NCI-H510A (cell line): ENCODE measurements around the gene MARCKS.
"Not testable (repeated sequence)": the region's sequence is repeated elsewhere in the genome, so short reads cannot be mapped to it uniquely, and the experiment has no call there.

ENCODE experiments used
- DNase-seq: peaks from one replicate; lab custom pipeline; 2025; lab: John Stamatoyannopoulos, UW

MARCKS gene

GRCh38 chr6:113884011-113884410, 26.9 kb downstream of the MARCKS start:
- DNase-seq: no peak

DNA sequence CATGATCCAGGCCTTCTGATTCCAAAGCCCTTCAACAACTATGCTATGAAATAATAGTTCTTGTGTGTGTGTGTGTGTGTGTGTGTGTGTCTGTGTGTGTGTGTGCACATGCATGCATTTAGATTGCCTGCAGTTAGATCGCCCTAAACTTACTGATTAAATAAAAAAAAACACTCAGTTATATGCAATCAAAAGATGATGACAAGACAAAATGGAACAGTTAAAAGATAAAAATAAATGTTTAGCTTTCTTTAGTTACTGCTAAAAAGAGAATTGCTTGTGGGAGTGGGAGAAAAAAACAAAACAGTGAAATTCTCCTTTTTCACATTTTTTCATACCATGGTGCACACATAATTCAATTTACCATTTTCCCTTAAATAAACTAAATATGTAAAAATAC, 29.4 kb downstream of the MARCKS start:
- DNase-seq: no peak

DNA sequence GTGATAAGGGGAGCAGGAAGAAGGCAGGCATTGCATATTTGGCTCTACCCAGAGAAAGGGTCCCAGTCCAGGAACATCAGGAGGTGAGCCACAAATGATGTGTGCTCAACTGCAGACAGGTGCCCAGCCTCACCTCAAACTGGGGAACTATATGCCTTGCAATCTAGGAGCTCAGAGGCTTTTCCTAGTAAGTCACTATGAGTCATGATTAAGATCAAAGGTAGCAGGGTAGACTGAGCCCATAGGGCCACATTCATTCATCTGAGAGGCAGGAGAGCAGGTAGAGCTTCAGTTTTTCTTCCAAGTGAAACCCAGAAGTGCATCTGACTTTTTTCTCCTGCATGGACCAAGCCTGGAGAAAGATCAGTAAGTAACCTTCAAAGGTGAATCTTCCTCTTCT, 31.3 kb downstream of the MARCKS start:
- DNase-seq: no peak

- DNase-seq: no peak
Observed at GRCh38 chr6:113888956-113889630, 31.9 kb downstream of the MARCKS start.

- no peak for DNase-seq
Observed at GRCh38 chr6:113893451-113893850, 36.3 kb downstream of the MARCKS start.

DNA sequence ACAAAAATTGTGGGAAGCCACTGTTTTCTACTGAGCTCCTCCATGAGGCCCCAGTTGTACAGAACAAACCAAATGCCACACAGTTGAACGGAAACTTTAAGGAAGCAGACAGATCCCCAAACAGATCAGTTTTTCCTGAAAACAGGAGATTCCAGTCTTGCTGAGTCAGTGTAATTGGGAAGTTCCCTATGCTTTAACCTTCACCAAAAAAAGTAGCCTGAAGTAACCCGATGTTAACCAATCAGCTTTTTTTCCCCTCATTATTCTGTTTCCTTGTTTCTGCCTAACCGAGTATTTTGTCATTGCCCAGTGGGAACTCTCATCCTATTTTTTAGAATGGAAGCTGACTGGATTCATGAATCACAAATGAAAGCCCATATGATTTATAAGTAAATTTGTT, 36.7 kb downstream of the MARCKS start:
- no peak for DNase-seq

DNA sequence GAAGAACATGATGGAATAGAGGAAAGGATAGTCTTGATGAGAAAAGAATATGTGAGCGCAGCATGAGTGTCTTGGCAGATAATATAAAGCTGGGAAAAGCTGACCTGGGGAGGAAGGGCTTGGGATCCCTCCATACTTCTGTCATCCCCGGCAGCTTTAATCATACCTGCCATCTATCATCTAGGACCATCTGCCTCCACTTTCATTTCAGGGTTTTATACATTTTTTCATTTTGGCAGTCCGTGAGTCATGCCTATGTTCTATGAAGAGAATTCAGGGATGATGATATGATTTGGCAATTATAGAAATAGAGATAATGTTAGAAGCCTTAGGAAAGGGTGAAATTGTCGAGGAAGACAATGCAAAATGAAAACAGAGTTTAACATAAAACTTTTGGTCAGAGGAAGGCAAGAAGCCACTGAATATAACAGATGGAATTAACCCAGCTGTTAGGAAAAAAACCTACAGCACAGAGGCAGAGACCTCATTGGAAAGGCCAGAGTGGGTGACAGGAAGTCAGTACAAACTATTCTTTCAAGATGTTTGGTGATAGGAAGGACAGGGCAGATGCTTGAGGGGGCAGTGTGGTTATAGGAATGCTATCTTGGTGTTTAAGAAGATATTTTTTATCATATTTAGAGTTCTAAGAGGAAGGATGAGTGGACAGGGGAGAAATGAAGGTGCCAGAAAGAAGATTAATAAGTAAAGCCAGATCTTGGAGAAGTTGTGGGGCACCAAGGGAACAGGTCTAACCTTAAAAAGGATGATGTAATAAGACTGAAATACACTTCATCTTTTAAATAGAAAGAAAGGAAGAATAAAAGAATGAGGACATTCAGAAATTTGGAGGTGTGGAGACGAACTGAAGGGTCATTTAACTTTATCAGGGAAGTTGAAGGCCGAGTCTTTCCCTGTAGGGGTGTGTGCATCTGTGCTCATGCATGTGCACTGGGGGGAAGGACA, 37.8 kb downstream of the MARCKS start:
- DNase-seq: no peak

DNA sequence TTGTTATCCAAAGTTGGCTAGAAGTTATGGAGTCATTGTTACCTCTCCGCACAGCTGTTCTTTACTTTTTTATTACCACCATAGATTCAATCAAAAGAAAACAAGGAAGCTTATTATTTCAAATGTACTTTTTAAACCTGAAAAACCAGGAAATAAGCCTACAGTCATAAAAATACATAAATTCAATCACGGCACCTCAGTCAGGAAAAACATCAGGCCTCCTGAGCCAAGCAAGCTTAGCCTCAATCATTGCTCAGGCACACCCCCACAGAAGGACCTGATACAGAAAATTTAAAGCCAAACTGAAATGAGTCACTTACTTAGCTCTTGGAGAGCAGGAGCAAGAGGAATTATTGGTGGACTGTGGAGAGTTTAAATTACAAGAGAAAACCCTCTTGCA, 44.3 kb downstream of the MARCKS start:
- no peak for DNase-seq

GRCh38 chr6:113903666-113904330, 46.7 kb downstream of the MARCKS start:
- DNase-seq: no peak

- no peak for DNase-seq
Observed at GRCh38 chr6:113907102-113907815, 50.1 kb downstream of the MARCKS start.

DNA sequence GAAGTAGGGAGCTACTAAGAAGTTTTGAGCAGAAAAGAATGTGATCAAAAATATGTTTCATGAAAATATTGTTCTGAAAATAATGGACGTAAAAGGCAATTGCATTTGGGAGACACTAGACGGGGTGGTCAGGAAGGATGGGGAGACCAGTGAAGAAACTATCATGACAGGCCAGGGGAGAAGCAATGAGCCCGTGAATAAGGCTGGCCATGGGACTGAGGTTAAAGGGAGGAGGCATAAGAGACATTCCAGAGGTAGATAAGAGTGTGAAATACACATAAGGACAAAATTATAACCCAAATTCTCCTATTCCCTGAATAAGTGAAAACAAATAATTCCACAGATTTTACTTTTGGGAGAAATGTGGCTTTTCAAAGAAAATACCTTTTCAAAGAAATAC, 51.7 kb downstream of the MARCKS start:
- no peak for DNase-seq

DNA sequence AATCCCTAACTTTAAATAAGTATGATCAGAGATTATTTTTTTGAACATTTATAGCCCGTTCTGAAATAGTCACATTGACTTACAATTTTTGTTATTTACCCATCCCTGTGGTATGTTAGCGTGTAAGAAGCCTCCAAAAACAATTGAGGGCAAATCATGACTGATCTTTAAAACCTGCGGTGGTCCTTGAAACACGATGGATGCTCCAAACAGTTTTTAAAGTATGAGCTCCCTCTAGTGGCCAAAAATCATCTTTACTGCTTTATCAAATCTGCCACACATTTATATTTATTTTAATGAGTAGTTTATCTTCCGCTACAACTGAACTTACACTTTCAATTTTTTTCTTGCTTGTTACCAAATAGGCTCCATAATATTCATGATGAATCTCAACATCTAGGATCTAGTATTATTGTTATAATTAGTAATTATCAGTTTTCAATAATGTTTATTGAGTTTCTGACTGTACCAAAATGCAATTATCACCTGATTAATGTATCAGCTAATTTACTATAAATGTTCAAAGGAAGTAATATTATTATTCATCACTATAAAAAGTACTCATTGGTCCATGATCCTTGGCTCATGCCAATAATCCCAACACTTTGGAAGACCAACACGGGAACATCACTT, 52.2 kb downstream of the MARCKS start:
- DNase-seq: no peak

DNA sequence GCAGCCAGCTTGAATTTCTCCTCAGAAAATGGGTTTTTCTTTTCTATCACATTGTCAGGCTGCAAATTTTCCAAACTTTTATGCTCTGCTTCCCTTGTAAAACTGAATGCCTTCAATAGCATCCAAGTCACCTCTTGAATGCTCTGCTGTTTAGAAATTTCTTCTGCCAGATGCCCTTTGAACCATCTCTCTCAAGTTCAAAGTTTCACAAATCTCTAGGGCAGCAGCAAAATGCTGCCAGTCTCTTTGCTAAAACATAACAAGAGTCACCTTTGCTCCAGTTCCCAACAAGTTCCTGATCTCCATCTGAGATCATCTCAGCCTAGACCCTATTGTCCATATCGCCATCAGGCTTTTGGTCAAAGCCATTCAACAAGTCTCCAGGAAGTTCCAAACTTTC, 53.1 kb downstream of the MARCKS start:
- DNase-seq: not testable (repeated sequence)
